Activated T-cell treated with anti-CD3 and anti-CD28 coated beads for 48 hours (primary cell): ENCODE results near the gene CERS4.
"Not testable (repeated sequence)": the region's sequence is repeated elsewhere in the genome, so short reads cannot be mapped to it uniquely, and the experiment has no call there.

Experiments used
- DNase-seq: peaks from one replicate; pipeline ENCODE4 v3.0.0-alpha.2; 2020; ENCODE audit warnings: low read depth

Gene CERS4

GRCh38 chr19:8243146-8243545 is 34.0 kb downstream of the CERS4 start:
- DNase-seq: no peak

- no peak for DNase-seq
Observed at GRCh38 chr19:8244442-8244841, 35.3 kb downstream of the CERS4 start.

- no peak for DNase-seq
Observed at GRCh38 chr19:8245869-8246835, 37.0 kb downstream of the CERS4 start.

- DNase-seq: not testable (repeated sequence)
Observed at GRCh38 chr19:8247129-8247890, 38.1 kb downstream of the CERS4 start.

- DNase-seq: no peak
Observed at GRCh38 chr19:8248348-8249328, 39.5 kb downstream of the CERS4 start.

GRCh38 chr19:8250596-8250995 is 41.4 kb downstream of the CERS4 start:
- no peak for DNase-seq

GRCh38 chr19:8251025-8251472 is 41.9 kb downstream of the CERS4 start:
- DNase-seq: no peak

- DNase-seq: peak; percentile 76
Observed at GRCh38 chr19:8252922-8253589, 43.9 kb downstream of the CERS4 start.

- DNase-seq: no peak
Observed at GRCh38 chr19:8253678-8254077, 44.5 kb downstream of the CERS4 start.

GRCh38 chr19:8254286-8255001 is 45.3 kb downstream of the CERS4 start:
- DNase-seq: no peak

- no peak for DNase-seq
Observed at GRCh38 chr19:8255426-8256125, 46.4 kb downstream of the CERS4 start.

- DNase-seq: no peak
Observed at GRCh38 chr19:8256276-8257051, 47.3 kb downstream of the CERS4 start.

- DNase-seq: no peak
Observed at GRCh38 chr19:8257052-8257443, 47.9 kb downstream of the CERS4 start.

- DNase-seq: no peak
Observed at GRCh38 chr19:8259142-8259921, 50.2 kb downstream of the CERS4 start.

- no peak for DNase-seq
Observed at GRCh38 chr19:8259922-8260247, 50.7 kb downstream of the CERS4 start.

GRCh38 chr19:8261347-8261746 is 52.2 kb downstream of the CERS4 start:
- DNase-seq: no peak

- no peak for DNase-seq
Observed at GRCh38 chr19:8261881-8262280, 52.7 kb downstream of the CERS4 start.

- DNase-seq: no peak
Observed at GRCh38 chr19:8262431-8262830, 53.3 kb downstream of the CERS4 start.
